GM21737 (cell line): Measurements from ENCODE around the gene NLGN1.

Experiments
- ATAC-seq: cut with Tn5 transposase; IDR thresholded peaks from one replicate; pipeline ENCODE4 v1.9.1; 2021; ENCODE audit warnings: mild to moderate bottlenecking, moderate library complexity; ENCODE audit not compliant: unreplicated experiment

The NLGN1 gene

DNA sequence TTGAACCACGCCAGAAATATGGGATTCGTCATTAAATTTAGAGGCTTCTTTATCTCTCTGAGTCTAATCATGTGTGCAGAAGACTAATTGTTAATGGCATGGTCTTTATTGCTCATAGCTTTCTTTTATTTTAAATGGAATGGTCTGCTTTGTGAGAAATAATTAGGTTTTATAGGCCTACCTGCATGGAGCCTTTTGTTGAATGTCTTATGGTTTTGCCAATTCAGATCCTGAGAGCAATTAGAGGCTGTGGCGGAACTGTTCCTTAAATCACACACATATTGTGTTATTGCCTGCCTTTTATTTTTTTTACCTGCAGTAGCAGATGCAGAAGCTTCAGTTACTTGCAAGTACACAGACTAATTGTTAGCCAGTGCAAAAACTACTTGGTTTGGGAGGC is 306.2 kb downstream of the NLGN1 start:
- ATAC-seq, result no peak

DNA sequence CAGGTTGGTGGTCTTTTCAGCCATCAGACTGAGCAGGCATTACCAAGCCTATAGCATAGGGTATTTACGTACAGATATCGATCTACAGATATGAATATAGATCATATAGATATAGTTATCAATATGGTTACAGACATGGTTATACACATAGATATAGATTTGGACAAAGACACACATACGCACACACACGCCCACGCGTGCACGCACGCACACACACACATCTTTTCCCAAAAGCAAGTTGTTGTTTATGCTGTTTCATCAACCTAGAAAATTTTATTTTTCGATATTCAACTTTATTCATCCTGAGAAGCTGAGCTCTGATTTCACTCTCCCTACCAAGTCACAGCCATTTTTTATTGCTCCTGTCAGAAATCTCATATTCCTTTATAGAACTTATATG is 309.1 kb downstream of the NLGN1 start:
- ATAC-seq, result no peak

DNA sequence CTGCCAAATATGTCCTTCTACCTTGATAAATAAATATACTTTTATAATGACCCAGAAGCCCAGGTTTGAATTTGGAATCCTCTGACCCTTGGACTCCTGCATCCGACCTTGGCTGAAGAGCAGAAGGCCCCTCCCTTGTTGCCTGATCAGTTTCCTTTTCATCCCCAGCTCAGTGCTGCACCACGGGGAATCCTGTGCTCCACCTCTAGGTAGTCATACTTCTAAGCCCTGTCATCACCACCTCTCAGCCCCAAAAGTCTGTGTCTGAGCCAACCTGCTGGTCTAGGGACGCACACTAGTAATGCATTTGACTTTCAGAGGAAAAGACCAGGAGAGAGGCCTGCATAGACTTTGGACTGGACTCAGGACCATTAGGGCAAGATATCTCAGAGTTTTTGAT is 310.6 kb downstream of the NLGN1 start:
- no peak for ATAC-seq

DNA sequence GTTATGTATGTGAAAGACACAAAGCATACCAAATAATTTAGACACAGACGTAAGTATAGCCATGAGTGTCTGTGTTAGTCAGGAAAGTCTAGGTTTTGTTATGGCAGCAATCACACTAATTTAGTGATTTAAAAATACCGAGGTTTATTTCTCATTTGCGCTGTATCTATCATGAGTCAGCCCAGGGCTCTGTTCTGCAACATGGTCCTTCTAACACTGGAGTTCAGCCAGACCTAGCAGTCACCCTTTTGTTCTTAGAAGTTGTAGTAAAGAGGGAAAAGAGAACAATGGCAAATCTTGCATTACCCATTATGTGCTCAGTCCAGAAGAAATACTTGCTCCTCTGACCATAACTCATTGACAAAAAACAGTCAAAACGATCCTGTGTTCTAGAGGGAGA is 311.5 kb downstream of the NLGN1 start:
- ATAC-seq, result no peak

DNA sequence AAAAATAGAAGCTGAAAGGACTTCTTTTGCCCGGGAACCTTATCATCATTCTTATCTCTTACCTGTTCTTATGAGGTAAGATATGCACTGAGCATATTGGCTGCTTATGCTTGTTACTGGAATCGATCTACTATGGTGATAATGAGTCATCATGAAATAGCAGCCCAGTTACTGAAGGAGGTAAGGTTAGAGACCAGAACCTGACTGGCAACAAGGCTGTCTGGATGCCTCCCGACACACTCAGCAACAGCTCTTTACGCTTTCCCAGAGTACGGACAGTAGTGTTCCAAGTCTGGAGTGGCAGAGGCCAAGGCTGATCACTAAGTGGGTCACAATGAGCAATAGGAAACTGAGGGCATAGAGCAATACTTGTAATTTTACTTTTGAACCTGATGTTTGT is 314.1 kb downstream of the NLGN1 start:
- no peak for ATAC-seq

DNA sequence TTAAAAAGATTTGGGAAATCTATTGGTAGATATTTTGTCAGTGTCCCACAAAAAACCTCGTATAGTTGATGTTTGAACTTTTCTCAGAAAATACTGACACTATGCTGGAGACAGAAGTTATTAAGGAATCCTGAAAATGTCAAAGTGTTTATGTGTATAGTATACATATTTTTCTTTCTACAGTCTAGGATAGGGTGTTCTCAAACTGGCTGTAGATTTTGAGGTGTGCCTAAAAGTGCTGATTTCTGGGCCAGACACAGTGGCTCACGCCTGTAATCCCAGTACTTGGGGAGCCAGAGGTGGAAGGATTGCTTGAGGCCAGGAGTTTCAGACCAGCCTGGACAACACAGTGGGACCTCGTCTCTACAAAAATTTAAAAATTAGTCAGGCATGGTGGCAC is 322.0 kb downstream of the NLGN1 start:
- ATAC-seq, result no peak

DNA sequence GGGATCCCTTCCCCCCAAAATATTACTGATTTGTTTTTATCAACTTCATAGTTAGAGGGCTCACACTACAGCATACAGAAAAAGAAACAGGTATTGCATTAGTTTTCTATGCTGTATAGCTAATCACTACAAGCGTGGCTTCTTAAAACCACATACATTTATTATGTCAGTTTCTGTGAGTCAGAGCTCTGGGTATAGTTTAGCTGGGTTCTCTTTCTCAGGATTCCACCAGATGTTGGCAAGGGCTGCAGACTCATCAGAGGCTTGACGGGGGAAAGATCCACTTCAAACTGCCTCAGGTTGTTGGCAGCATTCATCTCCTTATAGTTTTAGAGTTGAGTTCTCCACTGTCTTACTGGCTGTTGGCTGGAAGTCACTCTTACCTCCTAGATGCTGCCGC is 328.0 kb downstream of the NLGN1 start:
- ATAC-seq, result no peak

DNA sequence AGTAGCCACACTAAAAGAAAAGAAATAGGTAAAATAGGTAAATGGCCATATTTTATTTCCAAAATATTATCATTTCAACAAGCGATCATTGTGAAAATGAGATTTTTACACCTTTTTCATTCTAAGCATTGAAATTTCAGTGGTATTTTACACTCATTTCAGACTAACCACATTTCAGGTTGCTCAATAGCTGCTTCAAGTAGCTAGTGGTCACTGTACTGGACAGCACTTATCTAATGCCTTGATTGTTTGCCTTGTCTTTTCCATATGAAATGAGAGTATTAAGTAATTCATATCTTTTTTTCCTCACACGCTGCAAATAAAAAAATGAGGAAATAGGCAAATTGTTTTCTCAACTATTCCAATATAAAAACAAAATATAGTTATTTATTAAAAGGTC is 332.8 kb downstream of the NLGN1 start:
- ATAC-seq, result no peak

DNA sequence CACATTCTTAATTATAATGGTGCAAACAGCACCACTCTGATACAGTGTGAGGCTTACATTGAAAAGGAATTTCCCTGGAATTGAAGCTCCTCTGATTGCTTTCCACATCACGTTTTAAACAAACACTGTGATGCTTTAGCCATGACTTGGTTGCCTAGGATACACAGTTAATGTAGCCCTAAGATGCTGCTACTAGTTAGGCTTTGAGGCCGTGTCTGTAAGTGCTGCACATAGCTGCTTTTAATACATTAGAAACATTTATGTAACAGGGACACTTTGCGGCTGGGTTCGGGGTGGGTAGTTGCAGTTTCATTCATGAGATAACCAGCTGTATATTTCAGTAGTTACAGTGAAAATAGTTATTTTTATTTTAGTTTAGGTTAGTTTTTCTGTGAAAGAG is 334.7 kb downstream of the NLGN1 start:
- ATAC-seq, result no peak

DNA sequence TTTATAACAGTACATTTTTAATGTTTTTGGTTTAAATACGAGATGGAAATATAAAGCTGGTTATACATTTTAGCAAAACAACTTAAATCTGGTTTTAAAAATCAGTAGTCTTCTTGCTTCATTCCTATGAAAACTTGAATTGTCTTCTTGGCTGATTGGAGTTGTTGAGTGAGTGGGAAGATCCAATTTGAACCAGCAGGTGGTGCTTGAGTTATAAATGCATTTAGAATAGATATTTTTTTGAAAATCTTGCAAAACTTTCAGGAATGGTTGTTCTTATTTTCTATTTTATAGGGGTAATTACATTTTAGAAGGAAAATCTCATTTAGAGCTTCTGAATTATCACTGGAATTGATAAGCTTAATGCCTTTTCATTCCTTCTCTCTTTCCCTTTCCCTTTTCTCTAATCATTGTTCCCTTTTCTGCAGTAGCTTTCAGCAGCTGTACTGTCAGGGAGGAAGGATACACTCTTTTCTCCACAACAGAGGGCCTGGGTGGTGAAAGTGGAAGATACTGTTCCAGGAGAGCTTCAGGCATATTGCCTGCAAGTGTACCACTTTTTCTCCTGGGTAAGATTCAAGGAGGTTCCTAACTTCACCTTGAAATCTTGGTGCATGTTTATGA is 335.6 kb downstream of the NLGN1 start:
- no peak for ATAC-seq

DNA sequence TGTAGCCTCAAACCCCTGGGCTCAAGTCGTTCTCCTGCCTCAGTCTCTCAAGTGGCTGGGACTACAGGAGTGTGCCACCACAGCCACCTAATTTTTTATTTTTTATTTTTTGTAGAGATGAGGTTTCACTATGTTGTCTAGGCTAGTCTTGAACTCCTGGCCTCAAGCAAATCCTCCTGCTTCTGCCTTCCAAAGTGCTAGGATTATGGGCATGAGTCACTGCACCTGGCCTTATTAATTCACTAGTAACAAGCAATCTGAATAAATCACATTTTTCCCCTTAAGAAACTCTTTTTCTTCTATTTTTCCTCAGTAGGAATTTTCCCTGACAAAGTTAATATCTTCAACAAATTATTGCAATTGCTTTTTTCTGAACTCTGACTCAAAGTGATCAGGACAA is 336.9 kb downstream of the NLGN1 start:
- ATAC-seq, result no peak

DNA sequence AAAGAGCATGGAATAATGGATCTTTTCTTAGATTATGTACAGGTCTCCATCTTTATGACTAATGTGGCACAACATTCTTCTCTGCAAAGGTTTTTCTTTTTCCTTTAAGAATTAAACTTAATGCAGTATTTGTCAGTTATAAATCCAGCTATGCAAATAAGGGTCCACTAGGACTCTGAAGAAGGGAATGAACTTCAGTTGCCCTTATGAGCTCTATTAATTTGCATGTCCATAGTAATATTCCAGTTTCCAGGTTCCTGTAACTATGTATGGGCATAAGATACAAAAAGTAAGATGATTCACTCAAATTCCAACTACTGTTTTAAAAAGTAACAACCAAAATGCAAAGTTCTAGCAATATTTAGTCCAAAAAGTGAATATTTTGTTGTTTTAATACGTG is 337.4 kb downstream of the NLGN1 start:
- no peak for ATAC-seq

DNA sequence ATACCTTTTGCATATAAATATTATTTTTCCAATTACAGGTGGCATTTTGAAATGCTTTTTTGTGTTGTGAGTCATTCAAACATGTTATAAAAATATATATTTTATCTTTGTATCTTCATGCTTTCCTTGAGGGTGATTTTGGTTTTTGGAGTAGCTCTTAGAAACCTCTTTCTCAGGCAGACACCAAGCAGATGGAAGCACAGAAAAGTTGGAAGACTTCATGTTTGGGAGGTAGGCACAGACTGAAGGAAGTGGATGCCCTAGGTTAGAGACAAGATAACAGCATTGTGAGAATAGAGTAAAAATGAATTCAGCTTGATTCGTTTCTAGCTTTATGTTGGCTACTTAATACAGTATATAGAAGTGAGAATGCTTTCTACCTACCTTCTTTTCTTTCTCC is 338.3 kb downstream of the NLGN1 start:
- no peak for ATAC-seq

DNA sequence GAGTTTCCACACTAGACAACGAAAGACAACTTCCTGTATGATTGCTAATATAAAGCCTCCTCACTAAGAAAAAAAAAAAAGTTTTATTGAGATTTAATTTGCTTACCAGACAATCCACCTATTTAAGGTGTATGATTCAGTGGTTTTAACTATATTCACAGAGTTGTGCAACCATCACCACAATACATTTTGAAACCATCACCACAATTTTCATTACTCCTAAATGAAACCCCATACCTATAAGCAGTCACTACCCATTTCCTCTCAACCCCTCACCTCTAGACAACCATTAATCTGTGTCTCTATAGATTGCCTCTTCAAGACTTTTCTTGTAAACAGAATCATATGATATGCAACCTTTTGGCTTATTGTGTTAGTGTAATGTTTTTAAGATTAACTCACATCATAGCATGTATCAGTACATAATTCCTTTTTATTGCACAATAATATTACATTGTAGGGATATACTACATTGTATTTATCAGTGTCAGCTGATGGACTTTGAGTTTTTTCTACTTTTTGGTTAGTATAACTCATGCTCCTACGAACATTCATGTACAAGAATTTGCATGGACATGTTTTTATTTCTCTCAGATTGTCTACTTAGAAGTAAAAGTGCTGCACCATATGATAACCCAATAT is 339.7 kb downstream of the NLGN1 start:
- ATAC-seq, result no peak

DNA sequence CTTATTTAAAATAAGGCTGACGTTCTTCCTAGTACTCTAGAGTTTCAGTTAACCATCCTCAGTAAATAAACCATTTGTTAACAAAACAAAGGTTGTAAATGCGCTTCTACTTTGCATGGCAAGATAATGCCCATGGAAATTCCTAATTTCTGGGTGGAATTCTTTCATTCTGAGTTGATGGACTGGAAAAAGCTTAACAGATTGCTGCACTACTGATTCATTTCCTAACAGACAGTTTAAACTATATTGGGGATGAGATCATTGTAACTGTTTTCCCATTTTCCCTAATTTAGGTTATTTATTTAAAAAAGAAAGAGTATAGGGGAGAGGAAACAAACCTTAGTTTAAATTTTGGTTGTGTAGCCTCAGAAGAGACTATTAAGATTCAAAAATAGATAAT is 342.2 kb downstream of the NLGN1 start:
- ATAC-seq, result no peak

DNA sequence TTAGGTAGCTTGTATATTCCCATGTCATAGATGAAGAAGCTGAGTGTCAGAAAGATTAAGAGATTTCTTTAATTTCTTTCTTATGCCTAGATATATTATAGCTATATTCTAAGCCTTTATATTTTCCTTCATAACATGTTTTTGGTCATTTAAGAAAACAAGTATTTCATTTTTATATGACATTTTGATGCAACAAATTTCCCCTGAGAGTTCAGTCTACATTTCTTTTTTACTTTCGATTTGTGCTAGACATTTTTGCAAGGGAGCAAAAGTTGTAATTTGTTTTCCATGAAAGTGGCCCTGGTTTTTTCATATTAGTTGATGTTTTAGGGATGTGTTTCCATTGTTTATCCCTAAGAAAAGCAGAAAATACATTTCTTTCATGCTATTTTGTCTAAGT is 344.9 kb downstream of the NLGN1 start:
- no peak for ATAC-seq

DNA sequence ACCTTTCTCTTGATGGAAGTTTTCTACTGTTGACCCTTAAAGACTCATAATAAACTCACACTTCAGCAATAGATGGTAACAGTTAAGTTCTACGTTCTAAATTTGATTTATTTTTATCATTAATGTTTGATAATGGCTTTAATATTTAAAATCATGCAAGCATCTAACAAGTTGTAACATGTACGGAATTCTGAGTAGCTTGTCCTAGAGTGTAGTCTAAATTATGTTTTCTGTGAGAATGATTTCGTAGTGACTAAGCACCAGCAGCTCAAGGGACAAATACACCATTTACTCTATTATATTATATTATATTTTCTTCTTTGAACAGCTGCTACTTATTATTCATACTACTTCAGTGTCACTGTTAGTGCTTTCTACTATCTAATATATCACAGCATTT is 345.6 kb downstream of the NLGN1 start:
- no peak for ATAC-seq

DNA sequence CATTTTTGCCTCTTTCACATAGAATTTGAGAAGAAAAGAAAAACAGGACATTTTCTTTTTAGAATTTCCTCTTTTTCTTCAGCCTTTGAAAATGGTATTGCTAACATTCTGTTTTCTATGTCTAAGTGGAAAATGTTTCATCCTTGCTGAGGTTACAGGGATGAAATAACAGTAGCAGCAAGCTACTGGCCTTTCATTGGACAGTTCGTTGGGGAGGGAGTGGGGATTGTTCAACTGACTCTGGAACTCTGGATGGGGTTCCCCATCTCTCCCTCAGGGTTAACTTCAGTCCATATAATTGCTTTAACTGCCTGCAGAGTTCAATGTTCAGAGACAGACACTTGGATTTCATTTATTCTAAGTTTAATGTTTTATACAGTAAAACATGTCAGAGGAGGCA is 346.0 kb downstream of the NLGN1 start:
- no peak for ATAC-seq

DNA sequence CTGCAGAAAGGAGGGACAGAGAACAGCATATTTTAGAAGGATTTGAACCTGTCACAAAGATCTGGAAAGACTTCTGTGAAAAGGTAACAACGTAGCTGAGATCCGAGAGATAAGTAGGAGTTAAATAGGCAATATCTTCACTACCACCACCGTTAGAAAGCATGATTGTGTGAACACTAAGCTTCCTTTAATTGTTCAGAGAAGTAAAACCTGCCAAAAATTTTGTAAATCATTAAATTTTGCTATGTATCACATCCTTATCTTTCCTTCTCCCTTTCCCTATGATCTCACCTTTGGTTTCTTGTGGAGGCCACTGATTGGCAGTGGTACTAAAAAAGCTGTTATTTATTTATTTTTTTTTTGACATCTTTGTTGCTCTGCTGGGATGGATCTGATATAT is 346.9 kb downstream of the NLGN1 start:
- ATAC-seq, result no peak

DNA sequence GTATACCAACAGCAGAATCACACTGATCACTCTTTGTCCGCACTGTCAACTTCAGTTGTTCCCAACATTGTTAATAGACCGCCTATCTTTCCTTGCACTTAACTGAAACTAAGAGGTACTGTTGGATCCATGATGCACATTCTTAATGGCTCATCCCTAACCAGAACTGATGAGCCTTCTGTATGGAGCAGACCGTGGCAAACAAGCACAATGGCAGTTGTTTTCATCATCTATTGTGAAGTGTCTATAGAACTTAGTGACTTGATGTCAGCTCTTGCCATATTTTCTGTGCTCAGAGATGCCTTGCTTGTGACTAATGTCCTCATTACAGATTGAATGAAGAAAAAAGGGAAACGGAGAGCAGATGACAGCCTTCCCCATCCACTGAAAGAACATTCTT is 347.4 kb downstream of the NLGN1 start:
- ATAC-seq, result no peak

DNA sequence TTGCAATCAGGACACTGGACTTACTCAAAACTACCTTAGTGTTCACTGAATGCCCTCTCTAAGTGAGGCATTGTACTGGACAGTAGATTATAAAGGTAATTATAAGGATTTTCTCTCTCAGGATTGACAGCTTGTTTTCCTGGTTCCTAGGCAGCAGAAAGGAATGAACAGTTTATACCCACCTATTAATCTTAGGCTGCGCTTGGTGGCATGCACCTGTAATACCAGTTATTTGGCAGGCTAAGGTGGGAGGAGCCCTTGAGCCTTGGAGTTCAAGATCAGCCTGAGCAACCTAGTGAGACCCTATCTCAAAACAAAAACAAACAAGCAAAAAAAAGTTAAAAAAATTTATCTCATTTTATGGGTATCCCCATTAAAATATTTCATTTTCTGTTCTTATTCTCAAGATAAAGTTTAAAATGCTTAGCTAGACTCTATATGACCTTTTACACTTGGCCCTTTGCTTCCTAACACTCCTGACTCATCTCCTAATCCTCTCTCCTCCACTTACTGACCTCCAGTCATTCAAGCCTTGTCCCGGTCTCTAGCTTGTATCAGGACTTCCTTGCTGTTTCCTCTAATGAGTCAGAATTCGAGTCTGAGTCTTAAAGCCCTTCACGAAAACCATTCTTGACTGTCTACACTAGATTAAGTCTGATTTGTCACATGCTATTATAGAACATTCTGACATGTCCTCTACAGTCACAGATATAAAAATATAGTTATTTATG is 348.6 kb downstream of the NLGN1 start:
- no peak for ATAC-seq

DNA sequence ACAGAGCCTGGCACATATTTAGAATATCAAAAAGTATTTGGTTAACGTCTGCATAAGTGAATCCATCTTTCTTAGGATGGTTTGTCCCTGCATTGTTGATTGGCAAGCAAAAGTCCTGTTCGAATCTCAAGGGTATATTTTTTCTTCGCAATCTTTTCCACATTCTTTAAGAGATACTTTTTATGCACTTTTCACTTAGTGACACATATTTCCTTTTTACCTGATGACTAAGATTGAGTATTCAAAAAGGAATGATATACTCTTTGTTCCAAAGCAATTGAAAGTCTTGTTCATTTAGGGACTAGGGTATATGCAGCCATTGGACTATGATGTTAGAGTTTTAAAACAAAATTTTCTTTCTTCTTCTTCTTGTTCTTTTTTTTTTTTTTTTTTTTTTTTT is 349.9 kb downstream of the NLGN1 start:
- ATAC-seq, result no peak

DNA sequence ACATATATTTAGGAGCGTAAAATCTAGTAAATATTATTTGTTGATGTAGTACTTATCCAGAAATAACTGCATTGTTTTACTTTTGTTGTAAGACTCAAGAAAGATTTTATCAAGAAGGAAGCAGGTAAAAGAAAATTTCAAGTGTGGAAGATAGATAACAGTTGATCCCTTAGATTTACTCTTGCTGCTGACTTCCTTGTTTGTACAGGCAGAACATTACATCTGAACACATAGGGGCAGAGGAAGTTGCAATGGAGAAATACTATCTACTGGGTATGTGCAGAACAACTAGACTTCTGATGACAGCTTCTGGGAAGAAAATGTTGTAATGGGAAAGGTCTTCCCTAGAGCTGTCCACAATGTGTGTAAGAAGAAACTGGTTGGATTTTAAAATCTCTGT is 350.6 kb downstream of the NLGN1 start:
- ATAC-seq, result no peak
